ENCODE data around the gene KRT77. TPM values are rescaled to one million over a fixed set of nuclear protein-coding genes. Genes with fewer than 3 reads are reported as not detected.

The KRT77 gene
- total RNA-seq, 1 experiment from 2014 or later, result not detected

DNA sequence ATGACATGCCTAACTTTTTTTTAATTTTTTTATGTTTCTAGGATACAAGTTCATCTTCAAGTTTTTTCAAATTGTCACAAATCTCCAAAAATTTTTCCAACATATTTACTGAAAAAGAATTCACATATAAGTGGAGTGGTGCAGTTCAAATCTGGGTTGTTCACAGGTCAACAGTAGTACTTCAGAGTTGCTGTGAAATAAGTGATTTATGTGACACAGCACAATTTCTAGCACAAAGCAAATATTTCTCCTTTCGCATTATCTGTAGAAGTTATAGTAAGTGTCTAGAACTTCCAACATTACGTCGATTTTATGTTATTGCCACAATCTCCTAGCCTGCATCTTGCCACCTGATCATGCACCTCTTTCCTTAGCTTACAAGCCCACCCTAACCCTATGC, 41.7 kb downstream of the KRT77 start:
- Histone ChIP-seq H3K9me3 (replicated peaks) (no peaks in the 10 kb centered on the region), H3K4me1 (replicated peaks) (no peaks in the 10 kb centered on the region), H3K27me3 (replicated peaks) (peaks cover 12% of the 10 kb centered on the region), H3K4me3 (no peak overlapping the region), H3K36me3 (no peaks in the 10 kb centered on the region), H3K27ac (no peak overlapping the region)
- DNase-seq (ENCODE audit: low read depth in 1 of 2, low spot score in 2 of 2), result no peak

DNA sequence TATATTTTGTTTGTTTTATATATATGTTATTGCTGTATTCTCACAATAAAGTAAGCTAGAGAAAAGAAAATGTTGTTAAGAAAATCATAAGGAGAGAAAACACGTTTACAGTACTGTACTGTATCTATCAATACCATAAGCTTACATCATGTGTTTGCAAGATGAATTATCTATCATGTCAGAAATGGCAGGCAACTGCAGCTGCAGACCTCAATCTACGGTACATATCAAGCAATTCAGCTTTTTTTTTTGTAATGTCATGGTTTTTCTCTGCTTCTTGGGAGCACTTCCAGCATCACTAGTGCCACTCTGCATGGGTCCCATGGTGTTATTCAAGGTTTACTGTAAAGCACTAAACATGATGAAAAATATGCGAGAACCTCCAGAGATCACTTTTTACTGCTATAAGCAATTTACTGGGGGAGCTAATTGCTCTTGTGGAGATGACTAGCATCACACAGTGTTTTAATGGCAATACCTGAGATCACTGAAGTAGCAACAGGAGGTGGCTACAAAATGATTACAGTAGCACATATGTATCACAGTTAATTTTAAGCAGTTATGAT, 42.3 kb downstream of the KRT77 start:
- no peaks in the 10 kb centered on the region for H3K4me1 ChIP-seq (replicated peaks)
- H3K4me3 ChIP-seq, result no peak overlapping the region
- no peaks in the 10 kb centered on the region for H3K36me3 ChIP-seq
- peaks cover 12% of the 10 kb centered on the region for H3K27me3 ChIP-seq (replicated peaks)
- DNase-seq (ENCODE audit: low read depth in 1 of 2, low spot score in 2 of 2), result no peak
- H3K27ac ChIP-seq, result no peak overlapping the region
- no peaks in the 10 kb centered on the region for H3K9me3 ChIP-seq (replicated peaks)

DNA sequence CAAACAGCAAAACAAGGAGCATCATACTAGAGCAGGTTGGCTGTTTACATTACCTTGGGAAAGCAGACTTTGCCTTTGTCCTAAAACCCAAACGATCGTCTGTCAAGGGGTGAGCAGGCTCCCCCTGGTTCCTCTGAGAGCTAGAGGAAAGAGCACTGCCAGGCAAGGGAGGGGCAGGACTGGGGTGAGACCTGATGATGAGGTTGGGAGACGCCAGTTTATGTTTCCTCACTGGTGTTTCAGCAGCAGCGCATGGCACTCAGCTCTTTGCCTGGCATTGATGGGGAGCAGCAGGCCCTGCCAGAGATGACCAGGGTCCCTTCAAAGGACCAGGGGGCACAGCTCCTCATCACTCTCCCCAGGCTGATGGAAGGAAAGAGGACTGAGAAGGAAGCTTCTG, 43.4 kb downstream of the KRT77 start:
- Histone ChIP-seq H3K36me3 (no peaks in the 10 kb centered on the region), H3K9me3 (replicated peaks) (no peaks in the 10 kb centered on the region), H3K4me3 (no peak overlapping the region), H3K4me1 (replicated peaks) (no peaks in the 10 kb centered on the region), H3K27ac (no peak overlapping the region), H3K27me3 (replicated peaks) (peaks cover 16% of the 10 kb centered on the region)
- DNase-seq (ENCODE audit: low read depth in 1 of 2, low spot score in 2 of 2), result no peak

DNA sequence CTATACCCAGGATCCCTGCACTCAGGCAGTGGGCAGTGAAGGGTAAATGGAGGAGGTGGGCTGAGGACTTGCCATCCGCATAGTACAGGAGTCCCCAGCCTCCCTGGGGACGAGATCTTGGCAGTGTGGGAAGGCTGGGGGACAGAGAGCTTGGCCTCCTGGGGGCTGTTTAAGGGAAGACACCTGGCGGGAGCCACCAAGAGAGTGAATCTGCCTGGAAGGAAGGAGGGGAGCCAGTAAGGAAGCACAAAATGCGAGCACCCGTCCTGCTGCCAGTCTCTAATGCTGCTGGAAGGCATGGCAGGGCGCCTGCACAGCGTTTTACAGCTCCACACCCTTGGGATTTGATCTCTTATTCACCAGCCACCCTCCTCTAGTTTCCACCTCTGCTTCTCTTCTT, 43.9 kb downstream of the KRT77 start:
- Histone ChIP-seq H3K27ac (no peak overlapping the region), H3K27me3 (replicated peaks) (peaks cover 22% of the 10 kb centered on the region), H3K9me3 (replicated peaks) (no peaks in the 10 kb centered on the region), H3K4me1 (replicated peaks) (no peaks in the 10 kb centered on the region), H3K36me3 (no peaks in the 10 kb centered on the region), H3K4me3 (no peak overlapping the region)
- no peak for DNase-seq (ENCODE audit: low read depth in 1 of 2, low spot score in 2 of 2)

DNA sequence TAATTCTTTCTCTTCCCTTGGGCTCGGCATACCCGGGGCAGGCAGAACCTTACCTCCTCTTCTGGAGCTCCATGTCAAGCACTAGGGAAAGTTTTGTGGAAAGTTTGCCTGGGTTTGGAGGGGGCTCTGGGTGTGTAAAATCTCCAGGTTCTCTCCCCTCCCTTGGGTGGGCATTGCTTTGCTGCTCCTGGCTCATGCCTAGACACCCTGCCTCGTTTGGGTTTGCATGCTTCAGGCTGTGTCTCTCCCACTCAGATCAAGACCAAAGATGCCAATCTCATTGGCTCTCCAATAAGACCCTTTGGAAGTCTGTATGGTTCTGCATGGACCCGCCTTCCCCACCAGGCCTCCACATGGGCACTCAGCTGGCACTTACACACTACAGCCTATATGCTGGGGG, 45.1 kb downstream of the KRT77 start:
- Histone ChIP-seq H3K36me3 (no peaks in the 10 kb centered on the region), H3K4me1 (replicated peaks) (no peaks in the 10 kb centered on the region), H3K4me3 (no peak overlapping the region), H3K27ac (no peak overlapping the region), H3K9me3 (replicated peaks) (no peaks in the 10 kb centered on the region), H3K27me3 (replicated peaks) (peaks cover 34% of the 10 kb centered on the region)
- no peak for DNase-seq (ENCODE audit: low read depth in 1 of 2, low spot score in 2 of 2)

DNA sequence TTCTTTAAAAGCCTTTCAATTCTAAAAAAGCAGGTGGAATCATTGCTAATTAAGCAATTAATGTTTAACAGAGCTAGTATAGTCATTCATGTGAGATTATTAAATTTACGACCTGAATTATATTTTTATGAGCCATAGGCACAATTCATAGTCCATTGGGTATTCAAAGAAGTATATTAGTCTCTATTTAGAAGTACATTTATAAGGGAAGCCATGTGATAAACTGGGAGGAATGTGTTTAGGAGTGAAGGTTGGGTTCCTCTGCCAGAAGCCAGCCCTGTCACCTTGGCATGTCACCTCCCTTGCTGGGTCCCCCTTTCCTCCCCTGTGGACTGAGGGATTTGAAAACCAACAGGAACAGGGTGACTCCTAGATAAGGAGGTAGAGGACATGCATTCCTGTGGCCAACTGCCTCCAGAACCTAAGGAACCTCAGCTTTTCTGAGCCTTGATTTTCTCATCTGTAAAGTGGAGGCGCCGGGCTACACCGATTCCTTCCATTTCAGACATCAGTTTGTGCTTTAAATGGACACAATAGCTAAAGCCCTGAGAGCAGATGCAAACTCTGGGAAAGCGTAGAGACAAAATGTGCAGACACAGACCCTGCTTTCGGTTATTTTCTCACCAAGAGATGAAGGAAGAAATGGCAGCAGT, 45.9 kb downstream of the KRT77 start:
- Histone ChIP-seq H3K9me3 (replicated peaks) (no peaks in the 10 kb centered on the region), H3K36me3 (no peaks in the 10 kb centered on the region), H3K4me1 (replicated peaks) (no peaks in the 10 kb centered on the region), H3K27me3 (replicated peaks) (peaks cover 41% of the 10 kb centered on the region), H3K4me3 (no peak overlapping the region), H3K27ac (no peak overlapping the region)
- DNase-seq (ENCODE audit: low read depth in 1 of 2, low spot score in 2 of 2), result no peak

DNA sequence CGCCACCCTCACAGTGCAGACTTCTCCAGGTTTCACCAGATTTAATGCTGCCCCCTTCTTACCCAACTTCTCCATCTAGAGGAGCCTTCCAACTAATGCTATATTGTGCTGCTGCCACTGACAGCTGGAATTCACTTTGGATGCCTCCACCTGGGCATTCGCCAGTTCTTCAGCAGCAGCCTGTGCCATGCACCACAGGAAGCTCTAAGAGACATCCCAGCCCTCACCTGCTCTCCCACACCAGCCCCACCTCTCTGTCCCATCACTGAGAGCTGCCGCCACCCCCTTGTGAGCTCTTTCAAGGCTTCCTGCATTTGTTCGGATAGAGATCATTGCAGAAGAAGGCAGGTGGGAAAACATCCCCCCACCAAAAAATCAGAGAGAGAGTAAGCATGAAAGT, 46.7 kb downstream of the KRT77 start:
- Histone ChIP-seq H3K27ac (no peak overlapping the region), H3K4me1 (replicated peaks) (no peaks in the 10 kb centered on the region), H3K27me3 (replicated peaks) (peaks cover 39% of the 10 kb centered on the region), H3K36me3 (no peaks in the 10 kb centered on the region), H3K4me3 (no peak overlapping the region), H3K9me3 (replicated peaks) (no peaks in the 10 kb centered on the region)
- DNase-seq (ENCODE audit: low read depth in 1 of 2, low spot score in 2 of 2), result no peak

DNA sequence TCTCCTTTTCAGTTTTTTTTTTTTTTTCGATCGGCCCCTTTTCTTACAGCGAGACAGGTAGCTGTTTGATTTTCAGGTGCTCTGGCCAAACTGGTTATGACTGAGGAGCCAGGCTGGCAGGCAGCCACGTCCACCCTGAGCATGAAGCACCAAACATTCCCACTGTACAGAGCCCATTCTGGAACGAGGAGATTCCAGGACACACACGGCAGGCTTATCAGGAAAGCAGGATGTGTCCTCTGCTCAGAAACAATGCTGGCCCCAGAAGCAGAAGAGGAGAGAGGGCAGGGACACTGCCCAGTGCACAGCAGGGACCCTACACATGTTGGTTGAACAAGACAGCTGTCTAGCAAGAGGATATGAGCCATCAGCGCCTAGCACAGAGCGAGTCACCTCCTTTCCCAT, 47.6 kb downstream of the KRT77 start:
- Histone ChIP-seq H3K4me1 (replicated peaks) (no peaks in the 10 kb centered on the region), H3K27me3 (replicated peaks) (peaks cover 37% of the 10 kb centered on the region), H3K4me3 (no peak overlapping the region)

DNA sequence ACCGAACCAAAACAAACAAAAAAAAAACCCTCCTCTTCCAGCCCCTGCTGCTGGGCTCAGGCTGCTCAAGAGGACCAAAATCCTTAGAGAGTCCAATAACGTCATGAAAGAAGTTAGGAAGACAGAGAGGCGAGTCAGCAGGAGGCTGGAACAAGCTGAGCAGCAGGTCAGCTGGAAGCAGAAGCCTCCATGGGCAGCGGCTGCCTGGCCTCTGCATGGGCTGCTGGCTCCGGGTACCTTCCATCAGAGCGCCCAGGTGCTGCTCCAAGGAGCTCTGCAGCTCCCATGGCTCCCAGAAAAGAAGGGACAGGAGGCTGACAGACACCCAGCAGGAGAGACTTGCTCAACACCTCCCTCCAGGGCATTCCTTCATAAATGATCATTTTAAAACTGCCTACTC, 48.1 kb downstream of the KRT77 start:
- Histone ChIP-seq H3K27ac (no peak overlapping the region), H3K4me1 (replicated peaks) (no peaks in the 10 kb centered on the region), H3K4me3 (no peak overlapping the region), H3K36me3 (no peaks in the 10 kb centered on the region), H3K9me3 (replicated peaks) (no peaks in the 10 kb centered on the region), H3K27me3 (replicated peaks) (peaks cover 42% of the 10 kb centered on the region)
- DNase-seq (ENCODE audit: low read depth in 1 of 2, low spot score in 2 of 2), result no peak

More for the DNA sequence above, 47.6 kb downstream of the KRT77 start:
- no peaks in the 10 kb centered on the region for H3K36me3 ChIP-seq
- no peak for DNase-seq (ENCODE audit: low read depth in 1 of 2, low spot score in 2 of 2)
- no peak overlapping the region for H3K27ac ChIP-seq
- H3K9me3 ChIP-seq (replicated peaks), result no peaks in the 10 kb centered on the region

DNA sequence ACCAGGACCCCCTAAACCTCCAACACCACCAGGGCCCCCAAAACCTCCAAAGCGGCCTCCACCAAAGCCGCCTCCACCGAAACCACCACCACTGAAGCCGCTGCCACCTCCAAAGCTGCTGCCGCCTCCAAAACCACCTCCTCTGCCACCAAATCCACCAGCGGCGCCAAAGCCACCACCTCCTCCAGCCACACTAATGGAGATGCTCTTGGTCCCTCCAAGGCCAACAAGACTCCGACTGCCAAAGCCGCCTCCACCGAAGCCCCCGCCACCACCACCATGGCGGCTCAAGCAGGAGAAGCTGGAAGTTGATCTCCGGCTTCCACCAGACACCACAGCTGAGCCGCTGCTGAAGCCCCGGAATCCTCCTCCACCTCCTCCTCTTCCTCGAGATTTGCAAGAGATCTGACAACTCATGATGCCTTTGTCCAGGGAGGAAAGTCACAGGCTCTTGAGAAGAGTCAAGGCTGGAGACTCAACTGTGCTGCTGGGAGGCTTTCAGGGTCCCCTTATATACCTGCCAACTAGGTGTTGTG, 51.5 kb downstream of the KRT77 start, which contains the start of gene KRT2:
Gene KRT2, minus strand, starts transcription at position 486 of the 536 bp plus-strand sequence. Its CDS starts 69 bp downstream, at position 417.
- no peaks in the 10 kb centered on the region for H3K36me3 ChIP-seq
- H3K27me3 ChIP-seq (replicated peaks), result peaks cover 44% of the 10 kb centered on the region
- H3K4me1 ChIP-seq (replicated peaks), result no peaks in the 10 kb centered on the region
- H3K9me3 ChIP-seq (replicated peaks), result no peaks in the 10 kb centered on the region
- no peak for DNase-seq (ENCODE audit: low read depth in 1 of 2, low spot score in 2 of 2)
- no peak within 1 kb of the TSS for H3K4me3 ChIP-seq
- no peak within 1 kb of the TSS for H3K27ac ChIP-seq

DNA sequence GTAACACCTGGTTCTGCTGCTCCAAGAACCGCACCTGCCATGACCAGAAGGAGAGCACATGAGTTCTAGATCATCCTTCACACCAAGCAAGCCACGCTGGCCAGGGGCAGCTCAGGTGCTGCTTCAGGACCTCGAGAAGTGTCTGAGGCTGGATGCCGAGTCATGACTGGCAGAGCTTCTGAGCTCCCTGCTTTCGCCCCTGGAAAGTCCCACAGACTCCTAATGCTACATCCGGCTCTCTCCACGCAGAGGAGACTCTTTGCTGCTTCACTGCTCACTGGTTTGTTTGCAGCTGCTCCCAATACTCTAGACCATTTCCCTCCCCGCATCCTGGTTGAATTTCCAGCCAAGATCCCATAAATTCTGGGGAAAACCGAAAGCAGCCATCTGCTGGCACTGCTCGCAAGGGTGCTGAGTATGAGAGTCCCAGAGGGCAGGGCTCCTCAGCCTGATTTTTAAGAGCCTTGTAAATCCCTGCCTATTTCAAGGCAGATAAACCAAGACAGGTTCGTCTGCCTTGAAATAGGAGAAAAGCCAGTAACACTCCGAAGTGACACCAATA, 52.7 kb downstream of the KRT77 start:
- Histone ChIP-seq H3K4me1 (replicated peaks) (no peaks in the 10 kb centered on the region), H3K27me3 (replicated peaks) (peaks cover 54% of the 10 kb centered on the region), H3K36me3 (no peaks in the 10 kb centered on the region), H3K9me3 (replicated peaks) (no peaks in the 10 kb centered on the region), H3K27ac (no peak overlapping the region), H3K4me3 (no peak overlapping the region)
- DNase-seq (ENCODE audit: low read depth in 1 of 2, low spot score in 2 of 2), result no peak

DNA sequence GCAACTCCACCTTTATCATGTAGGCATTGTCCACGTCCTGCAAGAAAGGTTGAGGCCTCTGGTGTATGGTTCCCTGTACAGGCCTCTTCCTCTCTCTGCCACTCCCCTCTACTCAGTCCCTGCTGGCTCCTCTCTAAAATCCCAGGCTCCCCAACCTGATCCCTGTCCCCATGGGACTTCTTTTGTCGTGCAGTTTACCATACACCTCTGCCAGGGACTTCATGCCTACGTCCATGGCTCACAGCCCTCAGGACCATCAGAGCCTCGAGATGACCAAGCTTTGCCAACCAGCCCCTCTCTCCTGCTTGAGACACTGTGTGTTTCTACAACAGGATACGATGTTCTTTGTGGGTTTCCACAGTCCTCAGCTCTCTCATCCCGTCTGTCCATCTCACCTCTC, 54.3 kb downstream of the KRT77 start:
- H3K27ac ChIP-seq, result no peak overlapping the region
- peaks cover 51% of the 10 kb centered on the region for H3K27me3 ChIP-seq (replicated peaks)
- H3K4me1 ChIP-seq (replicated peaks), result no peaks in the 10 kb centered on the region
- no peak overlapping the region for H3K4me3 ChIP-seq
- DNase-seq (ENCODE audit: low read depth in 1 of 2, low spot score in 2 of 2), result no peak
- H3K9me3 ChIP-seq (replicated peaks), result no peaks in the 10 kb centered on the region
- H3K36me3 ChIP-seq, result no peaks in the 10 kb centered on the region

DNA sequence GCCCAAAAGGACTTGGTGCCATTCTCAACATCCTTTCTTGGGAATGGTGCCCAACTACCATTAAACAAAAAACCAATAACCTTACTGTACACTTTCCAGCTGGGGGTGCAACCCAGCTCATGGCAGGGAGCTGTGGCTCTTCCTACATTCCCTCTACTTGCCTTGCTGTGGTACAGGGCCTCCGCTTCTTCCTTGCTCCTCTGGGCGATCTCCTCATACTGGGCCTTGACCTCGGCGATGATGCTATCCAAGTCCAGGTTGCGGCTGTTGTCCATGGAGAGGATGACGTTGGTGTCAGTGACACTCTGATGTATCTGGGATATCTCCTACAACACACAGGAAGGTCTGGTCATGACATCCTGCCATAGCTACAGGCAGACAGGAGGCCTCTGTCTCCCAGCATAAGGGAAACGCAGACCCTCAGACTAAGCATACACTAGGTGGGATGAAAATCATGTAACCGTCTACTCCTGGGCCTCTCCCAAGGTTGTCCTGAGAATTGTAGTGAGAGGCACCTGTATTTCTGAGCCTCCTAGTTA, 55.2 kb downstream of the KRT77 start:
- Histone ChIP-seq H3K27me3 (replicated peaks) (peaks cover 46% of the 10 kb centered on the region), H3K4me3 (no peak overlapping the region)

DNA sequence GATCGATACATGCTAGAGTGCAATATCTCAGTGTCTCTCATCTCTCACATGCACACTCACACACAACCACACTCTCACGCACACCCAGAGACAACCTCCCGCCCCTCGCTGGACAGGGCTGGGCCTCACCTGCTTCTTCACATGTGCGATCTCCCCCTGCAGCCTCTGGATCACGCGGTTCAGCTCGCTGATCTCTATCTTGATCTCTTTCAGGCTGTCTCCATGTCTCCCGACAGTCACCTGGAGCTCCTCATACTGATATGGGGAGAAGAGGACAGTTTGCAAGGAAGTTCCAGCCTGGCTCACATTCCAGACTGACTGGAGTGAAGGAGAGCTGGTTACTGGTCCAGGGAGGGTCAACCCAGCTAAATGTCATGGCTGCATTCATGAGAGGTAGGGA, 55.7 kb downstream of the KRT77 start:
- no peaks in the 10 kb centered on the region for H3K36me3 ChIP-seq
- DNase-seq (ENCODE audit: low read depth in 1 of 2, low spot score in 2 of 2), result no peak
- no peaks in the 10 kb centered on the region for H3K4me1 ChIP-seq (replicated peaks)
- no peaks in the 10 kb centered on the region for H3K9me3 ChIP-seq (replicated peaks)
- no peak overlapping the region for H3K27ac ChIP-seq
- no peak overlapping the region for H3K4me3 ChIP-seq
- H3K27me3 ChIP-seq (replicated peaks), result peaks cover 43% of the 10 kb centered on the region

More for the DNA sequence above, 55.2 kb downstream of the KRT77 start:
- H3K4me1 ChIP-seq (replicated peaks), result no peaks in the 10 kb centered on the region
- DNase-seq (ENCODE audit: low read depth in 1 of 2, low spot score in 2 of 2), result no peak
- no peaks in the 10 kb centered on the region for H3K36me3 ChIP-seq
- no peaks in the 10 kb centered on the region for H3K9me3 ChIP-seq (replicated peaks)
- no peak overlapping the region for H3K27ac ChIP-seq
